Testis (tissue), 2 donors: ENCODE results near the gene IFT52.

Source experiments
- CTCF ChIP-seq, 3 experiments: fragments of 450-650 bp in 2 of 3; fragments of 200-600 bp in 1 of 3; sonication (generic) in 1 of 3; IDR thresholded peaks; one replicate each; pipeline ENCODE4 v1.5.1; 2016 to 2019; ENCODE audit warnings: antibody characterized with exemption in 3 of 3, mild to moderate bottlenecking in 2 of 3, moderate library complexity in 1 of 3
- POLR2A ChIP-seq: fragments of 450-650 bp; IDR thresholded peaks from one replicate; pipeline ENCODE4 v1.6.1; 2017; ENCODE audit warnings: antibody characterized with exemption, mild to moderate bottlenecking, moderate library complexity

- TF ChIP-seq CTCF (IDR thresholded peaks at IDR 0.05) = no peak
- no peak for TF ChIP-seq POLR2A
Measured at GRCh38 chr20:43586641-43587040, 4.1 kb upstream of the IFT52 start.
